Epithelial cell of esophagus (primary cell): ENCODE measurements around the gene MYRFL.

ENCODE experiments used
- DNase-seq: peaks from one replicate; pipeline ENCODE4 v3.0.0; 2010; ENCODE audit warnings: low read depth
- H3K4me3 ChIP-seq: 2 replicates; pipeline ENCODE4 v1.5.1; 2011; ENCODE audit warnings: mild to moderate bottlenecking, low read length, control low read depth
- CTCF ChIP-seq: IDR thresholded peaks from 2 replicates; pipeline ENCODE4 v1.5.1; 2011; ENCODE audit warnings: low read depth, mild to moderate bottlenecking, low read length, control low read depth, inconsistent platforms; ENCODE audit not compliant: insufficient read depth; ENCODE audit errors: missing control alignments

Gene MYRFL

GRCh38 chr12:70007687-70008086 lies 182.7 kb downstream of the MYRFL start:
- no peak for TF ChIP-seq CTCF
- DNase-seq, result peak; percentile 73
- H3K4me3 ChIP-seq, result no peak overlapping the region
